Stimulated activated naive CD8-positive, alpha-beta T cell treated with anti-CD3 and anti-CD28 coated beads, Interleukin-15, Interleukin-2, amounts not matched to agents 100 ng/mL and 50 ng/mL, for 24 hours (primary cell): ENCODE results near the gene AGAP1.

Source experiments
- H3K27ac Mint-ChIP-seq: one replicate; pipeline ENCODE4 v1.8.0; 2021; ENCODE audit warnings: mild to moderate bottlenecking, mixed read lengths
- H3K27me3 Mint-ChIP-seq: one replicate; pipeline ENCODE4 v1.8.0; 2021; ENCODE audit warnings: mixed read lengths
- H3K36me3 Mint-ChIP-seq: one replicate; pipeline ENCODE4 v1.8.0; 2021; ENCODE audit warnings: low read depth, mixed read lengths
- H3K4me1 Mint-ChIP-seq: one replicate; pipeline ENCODE4 v1.8.0; 2021; ENCODE audit warnings: low read depth, mixed read lengths
- H3K4me3 Mint-ChIP-seq: one replicate; pipeline ENCODE4 v1.8.0; 2021; ENCODE audit warnings: mild to moderate bottlenecking, mixed read lengths
- H3K9me3 Mint-ChIP-seq: one replicate; pipeline ENCODE4 v1.8.0; 2021; ENCODE audit warnings: mixed read lengths

Gene AGAP1

DNA sequence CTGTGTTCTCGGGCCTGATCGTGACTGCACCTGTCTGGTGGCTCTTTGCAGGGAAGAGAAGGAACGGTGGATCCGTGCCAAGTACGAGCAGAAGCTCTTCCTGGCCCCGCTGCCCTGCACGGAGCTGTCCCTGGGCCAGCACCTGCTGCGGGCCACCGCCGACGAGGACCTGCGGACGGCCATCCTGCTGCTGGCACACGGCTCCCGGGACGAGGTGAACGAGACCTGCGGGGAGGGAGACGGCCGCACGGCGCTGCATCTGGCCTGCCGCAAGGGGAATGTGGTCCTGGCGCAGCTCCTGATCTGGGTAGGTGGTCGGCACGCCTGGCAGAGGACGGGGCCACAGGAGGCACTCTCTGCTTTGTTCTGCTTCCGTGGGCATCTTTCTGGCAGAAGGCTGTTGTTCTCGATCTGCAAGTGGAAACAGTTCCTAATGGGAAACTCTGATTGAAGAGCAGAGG lies 626.3 kb downstream of the AGAP1 start:
- Mint-ChIP-seq H3K4me1 (no peaks in the 10 kb centered on the region), H3K9me3 (no peaks in the 10 kb centered on the region), H3K4me3 (no peak overlapping the region), H3K27ac (no peak overlapping the region), H3K36me3 (no peaks in the 10 kb centered on the region), H3K27me3 (peaks cover 15% of the 10 kb centered on the region)

DNA sequence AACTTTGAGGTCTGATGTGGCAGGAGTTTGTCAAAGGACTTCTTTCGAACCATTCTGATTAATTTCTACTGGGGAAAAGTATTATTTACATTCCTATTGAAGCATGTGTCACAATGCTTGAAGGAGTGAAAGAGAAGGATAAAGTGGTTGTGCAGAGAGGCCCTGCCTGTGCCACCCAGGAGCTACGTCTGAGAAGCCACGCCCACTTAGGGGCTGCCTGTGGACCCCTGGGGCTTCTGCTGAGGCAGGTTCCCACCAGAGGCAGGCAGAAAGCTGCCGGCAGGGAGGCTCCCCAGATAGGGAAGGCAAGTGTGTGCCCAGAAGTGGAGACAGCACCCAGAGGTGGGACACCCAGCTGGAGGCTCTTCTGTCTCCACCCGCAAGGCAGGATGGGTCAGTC lies 627.0 kb downstream of the AGAP1 start:
- H3K36me3 Mint-ChIP-seq: no peaks in the 10 kb centered on the region
- peaks cover 15% of the 10 kb centered on the region for H3K27me3 Mint-ChIP-seq
- no peak overlapping the region for H3K27ac Mint-ChIP-seq
- no peak overlapping the region for H3K4me3 Mint-ChIP-seq
- no peaks in the 10 kb centered on the region for H3K4me1 Mint-ChIP-seq
- H3K9me3 Mint-ChIP-seq: no peaks in the 10 kb centered on the region

DNA sequence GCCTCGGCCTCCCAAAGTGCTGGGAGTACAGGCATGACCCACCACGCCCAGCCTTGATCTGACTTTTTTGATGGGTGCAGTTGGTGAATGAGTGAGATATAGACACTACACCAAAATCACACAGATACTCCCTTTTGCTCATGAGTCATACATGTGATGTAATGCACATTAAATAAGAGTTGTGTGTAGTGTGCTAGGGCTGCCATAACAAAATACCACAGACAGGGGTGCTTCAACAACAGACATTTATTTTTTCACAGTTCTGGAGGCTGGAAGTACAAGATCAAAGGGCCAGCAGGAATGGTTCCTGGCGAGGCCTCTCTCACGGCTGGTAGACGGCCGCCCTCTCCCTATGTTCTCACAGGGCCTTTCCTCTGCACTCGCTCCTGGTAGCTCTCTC lies 627.7 kb downstream of the AGAP1 start:
- H3K36me3 Mint-ChIP-seq: no peaks in the 10 kb centered on the region
- H3K4me3 Mint-ChIP-seq: no peak overlapping the region
- H3K9me3 Mint-ChIP-seq: no peaks in the 10 kb centered on the region
- H3K4me1 Mint-ChIP-seq: no peaks in the 10 kb centered on the region
- no peak overlapping the region for H3K27ac Mint-ChIP-seq
- peaks cover 15% of the 10 kb centered on the region for H3K27me3 Mint-ChIP-seq

DNA sequence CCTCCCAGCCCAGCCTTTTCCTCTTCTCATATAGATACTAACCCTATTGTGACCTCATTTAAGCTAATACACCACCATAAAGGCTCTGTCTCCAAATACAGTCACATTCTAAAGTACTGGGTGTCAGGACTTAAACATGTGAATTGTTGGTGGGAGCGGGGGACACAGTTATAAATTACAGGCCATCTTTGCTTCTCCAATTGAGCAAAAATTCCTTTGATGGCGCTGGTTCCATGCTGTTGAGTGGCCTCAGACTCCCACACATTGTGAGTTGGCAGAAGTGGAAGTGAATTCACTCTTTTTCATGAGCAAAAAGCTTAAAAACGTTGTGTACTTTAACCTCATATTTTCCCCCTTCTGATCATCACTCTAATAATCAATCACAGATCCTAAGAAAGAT lies 628.4 kb downstream of the AGAP1 start:
- Mint-ChIP-seq H3K27ac (no peak overlapping the region), H3K9me3 (no peaks in the 10 kb centered on the region), H3K4me1 (no peaks in the 10 kb centered on the region), H3K36me3 (no peaks in the 10 kb centered on the region), H3K4me3 (no peak overlapping the region), H3K27me3 (peaks cover 13% of the 10 kb centered on the region)

DNA sequence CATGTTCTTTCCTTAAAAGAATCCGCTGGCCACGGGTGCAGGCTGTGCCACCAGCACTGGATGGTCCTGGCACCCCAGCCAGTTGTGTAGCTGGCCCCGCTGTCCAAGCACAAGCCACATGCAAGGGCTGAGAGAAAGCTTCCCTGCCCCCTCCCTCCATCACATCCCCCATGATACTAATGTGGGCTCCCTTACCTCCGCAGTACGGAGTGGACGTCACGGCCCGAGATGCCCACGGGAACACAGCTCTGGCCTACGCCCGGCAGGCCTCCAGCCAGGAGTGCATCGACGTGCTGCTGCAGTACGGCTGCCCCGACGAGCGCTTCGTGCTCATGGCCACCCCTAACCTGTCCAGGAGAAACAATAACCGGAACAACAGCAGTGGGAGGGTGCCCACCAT lies 629.9 kb downstream of the AGAP1 start:
- H3K27ac Mint-ChIP-seq: no peak overlapping the region
- H3K4me1 Mint-ChIP-seq: no peaks in the 10 kb centered on the region
- H3K9me3 Mint-ChIP-seq: no peaks in the 10 kb centered on the region
- no peak overlapping the region for H3K4me3 Mint-ChIP-seq
- H3K27me3 Mint-ChIP-seq: peaks cover 6% of the 10 kb centered on the region
- no peaks in the 10 kb centered on the region for H3K36me3 Mint-ChIP-seq

DNA sequence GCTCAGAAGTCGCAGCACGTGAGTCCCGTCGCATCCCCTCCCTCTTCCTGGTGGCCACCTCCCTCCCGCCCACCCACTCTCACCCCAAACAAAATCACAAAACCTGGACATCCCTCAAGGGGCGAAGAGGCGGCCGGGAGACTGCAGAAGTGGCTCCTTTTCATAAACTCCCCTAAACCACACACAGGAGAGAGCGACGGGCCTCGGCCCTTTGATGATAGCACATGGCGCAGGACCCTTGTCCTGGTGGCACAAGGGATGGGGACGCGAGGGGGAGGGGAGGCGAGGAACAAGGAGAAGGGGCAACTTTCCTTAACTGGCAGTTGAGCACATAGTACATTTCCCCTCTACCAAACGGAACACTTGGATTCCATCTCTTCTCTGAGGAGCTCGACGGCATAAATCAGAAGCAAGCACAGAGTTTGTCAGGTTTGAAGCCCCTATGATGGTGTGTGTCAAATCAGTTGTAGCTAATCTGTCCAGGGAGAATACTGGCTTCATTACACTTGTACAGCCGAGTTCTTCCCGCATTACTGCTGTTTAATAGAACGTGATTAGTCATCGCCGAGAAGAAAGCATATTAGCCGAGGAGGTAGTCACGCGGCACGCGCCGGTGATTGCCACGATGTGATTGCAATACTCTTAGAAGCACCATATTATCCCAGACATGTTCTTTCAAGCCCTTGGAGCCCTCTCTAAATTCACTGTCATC lies 630.5 kb downstream of the AGAP1 start:
- Mint-ChIP-seq H3K9me3 (no peaks in the 10 kb centered on the region), H3K27me3 (peaks cover under 1% of the 10 kb centered on the region), H3K36me3 (no peaks in the 10 kb centered on the region), H3K4me3 (no peak overlapping the region), H3K27ac (no peak overlapping the region), H3K4me1 (no peaks in the 10 kb centered on the region)

DNA sequence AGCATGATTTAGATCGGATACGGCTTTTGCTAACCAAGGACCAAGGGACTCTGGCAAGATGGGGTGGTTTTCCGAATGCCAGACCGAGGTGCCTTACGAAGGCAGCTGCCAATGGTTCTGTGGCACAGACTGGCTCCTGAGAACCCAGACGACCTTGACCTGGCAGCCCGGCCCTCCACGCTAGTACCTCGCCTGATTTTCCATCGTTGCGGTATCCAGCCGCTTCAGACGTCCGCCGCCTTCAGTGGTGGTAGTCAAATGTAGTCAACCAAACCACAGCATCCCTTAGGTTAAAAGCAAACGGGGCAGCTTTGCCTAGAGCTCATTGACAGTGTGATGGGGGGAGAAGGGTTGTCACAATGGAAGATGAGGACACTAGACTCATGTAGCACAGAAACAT lies 631.7 kb downstream of the AGAP1 start:
- Mint-ChIP-seq H3K4me1 (no peaks in the 10 kb centered on the region), H3K27me3 (no peaks in the 10 kb centered on the region), H3K9me3 (no peaks in the 10 kb centered on the region), H3K4me3 (no peak overlapping the region), H3K27ac (no peak overlapping the region), H3K36me3 (no peaks in the 10 kb centered on the region)

DNA sequence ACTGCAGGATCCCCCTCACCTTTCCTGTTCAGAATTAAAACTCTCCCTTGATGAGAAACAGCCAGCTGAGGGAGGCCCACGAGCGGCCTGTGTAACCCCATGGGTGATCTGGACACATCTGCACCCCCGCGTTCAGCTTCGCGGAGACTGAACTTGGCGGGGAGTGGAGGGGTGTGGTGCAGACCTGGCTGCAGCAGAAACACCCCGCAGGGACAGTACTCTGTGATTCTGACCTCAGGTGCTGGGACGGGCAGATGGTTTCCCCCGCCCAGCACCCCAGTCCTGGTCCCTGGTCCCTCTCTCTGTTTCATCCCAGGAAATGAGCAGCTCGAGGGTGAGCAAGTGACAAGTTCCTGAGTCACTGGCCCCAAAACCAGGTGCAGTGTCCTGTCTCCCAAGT lies 633.2 kb downstream of the AGAP1 start:
- no peaks in the 10 kb centered on the region for H3K4me1 Mint-ChIP-seq
- H3K36me3 Mint-ChIP-seq: no peaks in the 10 kb centered on the region

DNA sequence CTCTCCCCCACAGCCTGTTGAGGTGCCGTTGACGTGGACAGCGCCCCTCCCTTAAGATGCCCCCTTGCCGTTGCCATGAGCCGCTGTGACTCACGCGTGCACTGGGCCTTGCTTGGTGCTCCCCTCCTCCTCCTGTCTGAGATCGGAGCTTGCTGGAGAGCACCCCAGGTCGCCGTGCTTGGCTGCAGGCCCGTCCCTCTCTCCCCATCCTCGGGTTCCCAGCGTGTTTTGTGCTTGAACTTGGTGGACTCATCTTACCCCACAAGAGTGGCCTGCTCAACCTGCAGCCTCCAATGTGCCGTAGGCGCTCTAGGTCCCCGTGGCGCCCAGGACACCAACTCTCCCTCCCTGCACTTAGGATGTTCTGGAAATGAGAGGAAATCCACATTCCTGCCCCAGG lies 634.5 kb downstream of the AGAP1 start:
- Mint-ChIP-seq H3K27me3 (peaks cover 3% of the 10 kb centered on the region), H3K9me3 (no peaks in the 10 kb centered on the region), H3K27ac (no peak overlapping the region), H3K36me3 (no peaks in the 10 kb centered on the region), H3K4me1 (no peaks in the 10 kb centered on the region), H3K4me3 (no peak overlapping the region)

More for the DNA sequence above, 633.2 kb downstream of the AGAP1 start:
- Mint-ChIP-seq H3K27me3 (no peaks in the 10 kb centered on the region), H3K9me3 (no peaks in the 10 kb centered on the region), H3K27ac (no peak overlapping the region), H3K4me3 (no peak overlapping the region)

DNA sequence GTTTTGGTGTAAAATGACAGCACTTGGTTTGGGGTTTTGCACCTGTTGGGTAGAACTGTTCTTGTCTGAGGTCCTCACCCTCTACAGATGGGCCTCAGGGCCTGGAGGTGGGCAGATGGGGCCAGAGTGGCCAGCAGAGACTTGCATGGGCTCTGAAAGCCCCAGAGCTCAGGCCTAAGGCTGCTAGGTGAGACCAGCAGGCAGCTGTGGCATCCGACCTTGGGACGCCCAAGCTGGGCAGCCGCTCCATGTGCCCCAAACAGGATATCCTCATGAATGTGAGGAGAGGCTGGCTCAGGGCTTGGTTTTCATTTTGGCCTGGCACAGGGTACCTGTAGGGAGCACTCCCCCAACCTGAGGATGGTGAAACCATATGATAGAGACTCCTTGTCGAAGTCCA lies 636.1 kb downstream of the AGAP1 start:
- Mint-ChIP-seq H3K4me1 (no peaks in the 10 kb centered on the region), H3K4me3 (no peak overlapping the region), H3K27ac (no peak overlapping the region)

DNA sequence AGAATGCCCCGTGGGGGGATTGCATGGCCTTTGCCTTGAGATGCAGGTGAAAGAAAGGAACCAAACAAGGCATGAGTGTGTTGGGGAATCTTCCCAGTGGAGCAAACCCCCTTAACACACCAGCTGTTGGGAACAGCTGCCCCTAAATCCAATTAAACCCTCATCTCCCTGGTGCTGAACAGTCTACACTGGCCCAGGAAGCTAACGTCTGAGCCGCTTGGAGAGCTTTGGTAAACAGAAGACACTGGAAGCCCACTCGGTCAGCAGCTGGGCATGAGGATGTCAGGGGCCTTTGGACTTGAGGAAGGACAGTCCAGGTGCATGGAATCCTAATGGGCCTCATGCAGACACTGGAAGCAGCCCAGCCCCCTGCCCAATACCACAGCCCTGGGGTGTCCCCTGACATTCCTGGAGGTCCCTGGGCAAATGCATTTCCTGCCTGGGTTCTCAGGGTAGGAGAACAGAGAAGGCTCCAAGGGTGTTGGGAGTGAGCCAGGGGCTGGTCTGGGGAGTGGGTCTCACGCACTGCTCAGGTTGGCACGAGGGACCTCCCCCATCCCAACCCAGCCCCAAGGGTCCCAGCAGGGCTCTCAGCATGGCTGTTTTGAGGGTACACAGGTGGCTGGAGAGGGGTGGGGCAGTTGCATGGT lies 636.6 kb downstream of the AGAP1 start:
- Mint-ChIP-seq H3K27me3 (peaks cover 3% of the 10 kb centered on the region), H3K4me1 (no peaks in the 10 kb centered on the region), H3K27ac (no peak overlapping the region), H3K9me3 (no peaks in the 10 kb centered on the region), H3K4me3 (no peak overlapping the region), H3K36me3 (no peaks in the 10 kb centered on the region)

More for the DNA sequence above, 636.1 kb downstream of the AGAP1 start:
- no peaks in the 10 kb centered on the region for H3K36me3 Mint-ChIP-seq
- H3K27me3 Mint-ChIP-seq: peaks cover 3% of the 10 kb centered on the region
- H3K9me3 Mint-ChIP-seq: no peaks in the 10 kb centered on the region

DNA sequence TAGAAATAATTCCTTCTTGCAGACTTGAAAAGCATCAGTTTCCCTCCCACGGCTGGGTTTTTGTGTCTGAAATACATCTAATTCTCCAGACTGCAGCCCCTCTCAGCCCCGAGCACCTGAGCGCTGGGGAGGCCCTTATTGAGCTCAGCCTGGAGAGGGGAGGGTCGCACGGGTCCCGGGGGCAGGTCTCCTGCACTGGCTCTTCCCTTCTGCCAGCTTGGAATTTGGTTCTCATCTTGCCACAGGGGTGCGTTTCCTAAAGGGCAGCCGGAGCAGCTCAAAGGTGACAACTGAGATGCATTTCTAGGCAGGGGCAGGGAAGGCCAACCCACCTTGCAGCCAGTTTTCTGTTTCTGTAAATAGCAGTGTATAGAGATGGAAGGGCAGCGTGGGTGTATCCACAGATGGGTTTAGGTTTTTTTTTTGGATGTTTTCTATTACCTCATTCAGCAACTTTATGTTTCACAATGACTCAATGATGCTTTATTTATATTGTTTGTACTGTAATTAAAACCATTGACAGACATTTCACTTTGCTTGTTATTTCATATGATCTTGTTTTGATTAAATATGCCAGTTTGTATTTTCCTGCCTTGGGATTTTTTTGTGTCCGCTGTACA lies 637.3 kb downstream of the AGAP1 start:
- Mint-ChIP-seq H3K4me3 (no peak overlapping the region), H3K27me3 (peaks cover 3% of the 10 kb centered on the region), H3K9me3 (no peaks in the 10 kb centered on the region), H3K27ac (no peak overlapping the region), H3K36me3 (no peaks in the 10 kb centered on the region), H3K4me1 (no peaks in the 10 kb centered on the region)

DNA sequence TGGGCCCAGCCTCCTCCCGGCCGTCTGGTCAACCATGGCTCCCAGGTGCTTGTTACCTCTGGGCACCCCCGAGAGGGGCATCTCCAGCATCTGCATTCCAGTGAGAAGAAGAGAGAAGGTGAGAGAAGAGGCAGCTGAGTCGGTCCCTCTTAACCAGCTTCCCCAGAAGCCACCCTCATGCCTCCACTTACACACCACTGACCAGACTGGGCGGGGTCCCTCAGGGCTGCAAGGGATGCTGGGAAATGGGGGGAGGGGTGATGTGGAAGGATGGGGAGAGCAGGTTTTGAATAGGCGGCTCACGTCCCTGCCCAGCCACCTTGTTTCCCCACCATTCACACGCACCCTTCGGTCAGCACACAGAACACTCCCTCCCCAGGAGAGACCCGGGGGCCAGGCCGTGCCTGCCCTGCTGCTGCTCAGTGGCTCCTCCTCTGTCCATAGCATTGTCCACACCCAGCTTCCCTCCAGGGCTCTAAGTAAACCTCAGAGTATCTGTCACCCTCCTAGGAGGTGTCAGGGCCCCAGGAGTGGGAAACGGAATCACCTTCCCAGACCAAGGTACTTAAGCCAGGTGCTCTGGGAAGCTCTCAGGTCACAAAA lies 639.7 kb downstream of the AGAP1 start:
- H3K4me3 Mint-ChIP-seq: no peak overlapping the region
- no peaks in the 10 kb centered on the region for H3K4me1 Mint-ChIP-seq
- H3K9me3 Mint-ChIP-seq: no peaks in the 10 kb centered on the region
- H3K27ac Mint-ChIP-seq: no peak overlapping the region
- peaks cover 3% of the 10 kb centered on the region for H3K27me3 Mint-ChIP-seq
- H3K36me3 Mint-ChIP-seq: no peaks in the 10 kb centered on the region

DNA sequence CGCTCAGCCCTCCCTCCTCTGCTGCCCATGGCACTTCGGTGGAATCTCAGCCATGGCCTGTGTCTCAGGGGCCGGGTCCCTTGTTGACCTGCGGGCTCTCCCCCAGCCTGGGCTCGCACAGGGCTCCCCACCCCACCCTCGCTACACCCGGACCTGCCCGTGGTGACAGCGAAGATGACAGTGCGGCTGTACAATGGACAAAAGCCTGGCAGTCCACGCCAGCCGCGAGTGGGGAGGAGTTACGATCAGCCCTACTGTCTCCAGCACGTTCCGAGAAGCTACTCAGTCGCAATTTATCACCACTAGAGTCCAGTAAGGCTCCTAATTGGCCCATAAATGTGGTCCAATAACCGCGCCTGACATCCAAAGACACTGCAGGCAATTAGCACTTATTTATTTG lies 642.7 kb downstream of the AGAP1 start:
- Mint-ChIP-seq H3K4me3 (no peak overlapping the region), H3K27me3 (peaks cover 12% of the 10 kb centered on the region), H3K4me1 (no peaks in the 10 kb centered on the region), H3K36me3 (no peaks in the 10 kb centered on the region), H3K27ac (no peak overlapping the region), H3K9me3 (no peaks in the 10 kb centered on the region)

DNA sequence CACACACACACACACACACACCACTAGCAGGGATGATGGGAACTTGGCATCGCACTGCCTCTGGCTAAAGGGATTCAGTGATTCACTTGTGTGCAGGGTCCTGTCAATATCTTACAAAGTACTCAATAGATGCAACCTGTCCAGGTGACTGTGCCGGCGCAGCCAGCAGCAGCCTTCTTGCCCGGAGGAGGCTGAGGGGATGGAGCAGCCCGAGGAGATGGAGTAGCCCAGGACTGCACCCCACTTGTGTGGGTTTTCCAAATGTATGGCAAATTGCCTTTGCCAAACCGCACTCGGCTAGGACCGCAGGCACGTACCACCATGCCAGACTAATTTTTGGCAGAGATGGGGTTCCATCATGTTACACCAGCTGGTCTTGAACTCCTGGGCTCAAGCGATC lies 643.2 kb downstream of the AGAP1 start:
- no peaks in the 10 kb centered on the region for H3K4me1 Mint-ChIP-seq
- H3K27me3 Mint-ChIP-seq: peaks cover 12% of the 10 kb centered on the region
- no peaks in the 10 kb centered on the region for H3K9me3 Mint-ChIP-seq
- H3K36me3 Mint-ChIP-seq: no peaks in the 10 kb centered on the region
- H3K4me3 Mint-ChIP-seq: no peak overlapping the region
- H3K27ac Mint-ChIP-seq: no peak overlapping the region
